IPS-NIHi7 (cell line): ENCODE results near the gene LRPAP1.
"Not testable (repeated sequence)": the region's sequence is repeated elsewhere in the genome, so short reads cannot be mapped to it uniquely, and the experiment has no call there.

Experiments
- DNase-seq: peaks from one replicate; pipeline ENCODE4 v3.0.0; 2012; ENCODE audit warnings: mixed read lengths; ENCODE audit errors: extremely low spot score

The LRPAP1 gene

GRCh38 chr4:3531879-3532750, at the start of gene LRPAP1:
Gene LRPAP1, minus strand, starts transcription at chr4:3532422. Its CDS starts 10 bp downstream, at chr4:3532412.
- DNase-seq = peak; percentile 100

GRCh38 chr4:3581334-3582090, 49.3 kb upstream of the LRPAP1 start:
- DNase-seq = not testable (repeated sequence)

GRCh38 chr4:3580859-3581258, 48.6 kb upstream of the LRPAP1 start:
- not testable (repeated sequence) for DNase-seq

GRCh38 chr4:3578527-3579144, 46.4 kb upstream of the LRPAP1 start:
- not testable (repeated sequence) for DNase-seq

- not testable (repeated sequence) for DNase-seq
Measured at GRCh38 chr4:3578052-3578451, 45.8 kb upstream of the LRPAP1 start.

GRCh38 chr4:3577208-3577892, 45.1 kb upstream of the LRPAP1 start:
- DNase-seq = not testable (repeated sequence)

- DNase-seq = not testable (repeated sequence)
Measured at GRCh38 chr4:3576533-3577207, 44.4 kb upstream of the LRPAP1 start.

GRCh38 chr4:3575426-3576369, 43.5 kb upstream of the LRPAP1 start:
- not testable (repeated sequence) for DNase-seq

- DNase-seq = not testable (repeated sequence)
Measured at GRCh38 chr4:3574865-3575264, 42.6 kb upstream of the LRPAP1 start.

- not testable (repeated sequence) for DNase-seq
Measured at GRCh38 chr4:3574346-3574745, 42.1 kb upstream of the LRPAP1 start.

- DNase-seq = no peak
Measured at GRCh38 chr4:3573131-3573530, 40.9 kb upstream of the LRPAP1 start.

- peak; percentile 40 for DNase-seq
Measured at GRCh38 chr4:3572363-3572762, 40.1 kb upstream of the LRPAP1 start.

GRCh38 chr4:3571921-3572320, 39.7 kb upstream of the LRPAP1 start:
- DNase-seq = no peak

GRCh38 chr4:3570923-3571322, 38.7 kb upstream of the LRPAP1 start:
- DNase-seq = not testable (repeated sequence)

- not testable (repeated sequence) for DNase-seq
Measured at GRCh38 chr4:3569611-3570010, 37.4 kb upstream of the LRPAP1 start.

GRCh38 chr4:3566701-3567100, 34.5 kb upstream of the LRPAP1 start:
- not testable (repeated sequence) for DNase-seq

- DNase-seq = not testable (repeated sequence)
Measured at GRCh38 chr4:3566301-3566700, 34.1 kb upstream of the LRPAP1 start.

GRCh38 chr4:3564948-3565347, 32.7 kb upstream of the LRPAP1 start:
- DNase-seq = not testable (repeated sequence)

- DNase-seq = no peak
Measured at GRCh38 chr4:3563403-3563802, 31.2 kb upstream of the LRPAP1 start.

GRCh38 chr4:3562127-3562526, 29.9 kb upstream of the LRPAP1 start:
- not testable (repeated sequence) for DNase-seq
